DND-41 (cell line): Measurements from ENCODE around the gene WNT11.
A peak's percentile ranks its signal among the peaks of the same experiment; 100 is the strongest.

ENCODE experiments used
- ATAC-seq: fragments of 200-7000 bp; cut with Tn5 transposase; 3 replicates; pipeline ENCODE4 v1.9.1; 2021; ENCODE audit warnings: low read depth; ENCODE audit not compliant: insufficient read depth
- DNase-seq: peaks from one replicate; pipeline ENCODE4 v3.0.0-alpha.2; 2020
- H2AFZ ChIP-seq: 2 replicates; pipeline ENCODE4 v1.6.0; 2012; ENCODE audit warnings: low read depth, low read length
- H3K27ac ChIP-seq: 2 replicates; pipeline ENCODE4 v1.5.1; 2012; ENCODE audit warnings: low read length, inconsistent platforms
- H3K27me3 ChIP-seq: fragments of 200-600 bp; sonication (generic); 2 replicates; pipeline ENCODE4 v1.6.0; 2012; ENCODE audit warnings: low read length, mild to moderate bottlenecking, inconsistent platforms; ENCODE audit not compliant: insufficient read depth, poor library complexity
- H3K36me3 ChIP-seq: 2 replicates; pipeline ENCODE4 v1.5.1; 2012; ENCODE audit warnings: low read length, inconsistent platforms; ENCODE audit not compliant: insufficient read depth
- H3K4me1 ChIP-seq: 2 replicates; pipeline ENCODE4 v1.5.1; 2012; ENCODE audit warnings: mild to moderate bottlenecking, low read length; ENCODE audit not compliant: insufficient read depth
- H3K4me2 ChIP-seq: 2 replicates; pipeline ENCODE4 v1.6.0; 2012; ENCODE audit warnings: mild to moderate bottlenecking, moderate library complexity, low read length, inconsistent platforms; ENCODE audit not compliant: insufficient read depth
- H3K4me3 ChIP-seq, 2 experiments: fragments of 200-600 bp in 1 of 2; shearing (Covaris generic) in 1 of 2; 2 replicates each; pipeline ENCODE4 v1.5.1; 2012 to 2016; ENCODE audit warnings: inconsistent platforms in 2 of 2, low read length in 2 of 2, mild to moderate bottlenecking in 2 of 2, low read depth in 1 of 2, moderate library complexity in 1 of 2
- H3K79me2 ChIP-seq: 2 replicates; pipeline ENCODE4 v1.6.0; 2012; ENCODE audit warnings: low read length, inconsistent platforms; ENCODE audit not compliant: insufficient read depth
- H3K9ac ChIP-seq: 2 replicates; pipeline ENCODE4 v1.6.0; 2012; ENCODE audit warnings: low read depth, mild to moderate bottlenecking, inconsistent platforms, low read length, moderate library complexity
- H3K9me3 ChIP-seq: 2 replicates; pipeline ENCODE4 v1.5.1; 2012; ENCODE audit warnings: low read length, moderate library complexity, mild to moderate bottlenecking, inconsistent platforms; ENCODE audit not compliant: insufficient read depth, severe bottlenecking
- H4K20me1 ChIP-seq: 2 replicates; pipeline ENCODE4 v1.6.0; 2012; ENCODE audit warnings: low read length; ENCODE audit not compliant: insufficient read depth
- EZH2 ChIP-seq: IDR thresholded peaks from 3 replicates; pipeline ENCODE4 v1.6.1; 2012; ENCODE audit warnings: borderline replicate concordance, low read depth, mild to moderate bottlenecking, moderate library complexity, low read length, inconsistent platforms; ENCODE audit not compliant: severe bottlenecking
- TF ChIP-seq, protein P1 (sequence below): IDR thresholded peaks from 2 replicates; pipeline ENCODE4 v1.5.1; 2012; ENCODE audit warnings: borderline replicate concordance, low read length, moderate library complexity, mild to moderate bottlenecking; ENCODE audit not compliant: poor library complexity, severe bottlenecking; ENCODE audit errors: extremely low read depth

WNT11 gene

DNA sequence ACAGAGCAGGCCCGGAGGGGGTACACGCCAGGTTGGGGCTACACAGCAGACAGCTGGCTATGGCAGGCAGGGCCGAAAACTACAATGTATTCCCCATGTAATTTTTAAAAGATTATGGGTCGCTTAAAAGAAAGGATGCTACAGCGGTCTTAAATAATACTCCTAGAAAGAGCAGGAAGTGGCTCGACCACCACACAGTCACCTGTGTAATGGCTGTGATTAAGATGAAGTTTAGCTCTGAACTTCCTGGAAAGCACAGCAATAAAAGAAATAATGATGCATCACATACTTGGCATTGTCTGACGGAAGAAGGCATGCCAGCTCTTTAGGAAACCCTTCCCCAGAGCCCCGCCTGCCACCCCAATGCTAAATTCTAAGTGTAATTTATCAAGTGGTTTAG is 32.6 kb downstream of the WNT11 start:
- no peaks in the 10 kb centered on the region for H3K9me3 ChIP-seq
- H3K4me3 ChIP-seq = no peak overlapping the region
- H3K36me3 ChIP-seq = no peaks in the 10 kb centered on the region
- H3K79me2 ChIP-seq = no peaks in the 10 kb centered on the region
- TF ChIP-seq EZH2 = no peak
- TF ChIP-seq, protein P1, sequence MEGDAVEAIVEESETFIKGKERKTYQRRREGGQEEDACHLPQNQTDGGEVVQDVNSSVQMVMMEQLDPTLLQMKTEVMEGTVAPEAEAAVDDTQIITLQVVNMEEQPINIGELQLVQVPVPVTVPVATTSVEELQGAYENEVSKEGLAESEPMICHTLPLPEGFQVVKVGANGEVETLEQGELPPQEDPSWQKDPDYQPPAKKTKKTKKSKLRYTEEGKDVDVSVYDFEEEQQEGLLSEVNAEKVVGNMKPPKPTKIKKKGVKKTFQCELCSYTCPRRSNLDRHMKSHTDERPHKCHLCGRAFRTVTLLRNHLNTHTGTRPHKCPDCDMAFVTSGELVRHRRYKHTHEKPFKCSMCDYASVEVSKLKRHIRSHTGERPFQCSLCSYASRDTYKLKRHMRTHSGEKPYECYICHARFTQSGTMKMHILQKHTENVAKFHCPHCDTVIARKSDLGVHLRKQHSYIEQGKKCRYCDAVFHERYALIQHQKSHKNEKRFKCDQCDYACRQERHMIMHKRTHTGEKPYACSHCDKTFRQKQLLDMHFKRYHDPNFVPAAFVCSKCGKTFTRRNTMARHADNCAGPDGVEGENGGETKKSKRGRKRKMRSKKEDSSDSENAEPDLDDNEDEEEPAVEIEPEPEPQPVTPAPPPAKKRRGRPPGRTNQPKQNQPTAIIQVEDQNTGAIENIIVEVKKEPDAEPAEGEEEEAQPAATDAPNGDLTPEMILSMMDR = no peak
- H3K27ac ChIP-seq = no peak overlapping the region
- no peak overlapping the region for H3K4me2 ChIP-seq
- no peak overlapping the region for H2AFZ ChIP-seq
- peaks cover 11% of the 10 kb centered on the region; the same call in 1 of the 2 replicates for H4K20me1 ChIP-seq
- ATAC-seq (peak; percentile 70; the same call in 2 of the 3 replicates), DNase-seq (no peak)
- H3K4me1 ChIP-seq = no peaks in the 10 kb centered on the region
- H3K27me3 ChIP-seq = no peaks in the 10 kb centered on the region
- H3K9ac ChIP-seq = no peak overlapping the region

DNA sequence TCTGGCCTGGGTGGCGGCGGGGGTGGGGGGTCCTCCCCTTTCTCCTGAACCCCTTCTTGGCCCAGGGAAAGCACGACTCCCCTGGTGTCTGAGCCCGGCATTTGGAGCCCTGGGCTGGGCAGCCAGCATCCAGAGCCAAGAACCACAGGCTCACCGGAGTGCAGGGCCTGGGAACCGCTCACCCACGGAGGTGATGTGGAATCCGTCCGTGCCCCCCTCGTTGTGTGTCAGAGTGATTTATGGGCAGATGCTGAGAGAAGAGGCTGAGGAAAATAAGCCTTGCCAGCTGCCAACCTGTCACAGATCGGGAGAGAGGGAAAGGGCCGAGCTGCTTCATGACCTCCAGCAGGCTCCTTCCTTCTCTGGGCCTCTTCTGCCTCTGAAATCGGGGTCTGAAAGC is 33.7 kb downstream of the WNT11 start:
- Histone ChIP-seq H4K20me1 (peaks cover 7% of the 10 kb centered on the region; the same call in 1 of the 2 replicates), H3K36me3 (no peaks in the 10 kb centered on the region), H3K27me3 (no peaks in the 10 kb centered on the region), H3K79me2 (no peaks in the 10 kb centered on the region), H3K4me3 (no peak overlapping the region), H3K9me3 (no peaks in the 10 kb centered on the region), H2AFZ (no peak overlapping the region), H3K27ac (no peak overlapping the region), H3K4me2 (no peak overlapping the region), H3K4me1 (no peaks in the 10 kb centered on the region), H3K9ac (no peak overlapping the region)
- TF ChIP-seq EZH2 = no peak
- TF ChIP-seq, protein P1 = no peak
- no peak for ATAC-seq
- no peak for DNase-seq

DNA sequence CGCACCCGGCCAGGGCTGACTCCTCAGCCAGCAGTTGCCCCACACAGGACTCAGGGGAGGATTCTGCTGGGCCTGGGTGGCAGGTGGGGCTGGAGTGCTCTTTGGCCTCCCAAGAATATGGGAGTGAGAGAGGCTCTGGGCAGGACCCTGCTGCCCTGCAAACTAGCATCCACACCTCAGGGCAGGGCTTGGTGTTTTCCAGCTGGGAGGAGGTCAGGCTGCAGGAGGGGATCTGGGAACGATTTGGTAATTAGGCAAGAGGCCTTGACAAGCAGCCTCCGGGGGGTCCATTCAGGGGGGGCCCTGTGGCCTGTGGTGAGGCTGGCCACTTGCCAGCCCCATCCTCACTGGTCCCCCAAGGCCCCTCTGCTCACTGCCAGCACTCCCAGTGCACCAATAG is 35.8 kb downstream of the WNT11 start:
- no peaks in the 10 kb centered on the region for H3K4me1 ChIP-seq
- H3K4me2 ChIP-seq = no peak overlapping the region
- H2AFZ ChIP-seq = no peak overlapping the region
- no peak overlapping the region for H3K27ac ChIP-seq
- ATAC-seq (no peak), DNase-seq (no peak)
- no peaks in the 10 kb centered on the region for H3K79me2 ChIP-seq
- H3K9me3 ChIP-seq = no peaks in the 10 kb centered on the region
- peaks cover 5% of the 10 kb centered on the region for H3K27me3 ChIP-seq
- TF ChIP-seq, protein P1 = no peak
- TF ChIP-seq EZH2 = no peak
- H3K9ac ChIP-seq = no peak overlapping the region
- no peak overlapping the region for H3K4me3 ChIP-seq
- H4K20me1 ChIP-seq = peaks cover 7% of the 10 kb centered on the region; the same call in 1 of the 2 replicates
- H3K36me3 ChIP-seq = no peaks in the 10 kb centered on the region

DNA sequence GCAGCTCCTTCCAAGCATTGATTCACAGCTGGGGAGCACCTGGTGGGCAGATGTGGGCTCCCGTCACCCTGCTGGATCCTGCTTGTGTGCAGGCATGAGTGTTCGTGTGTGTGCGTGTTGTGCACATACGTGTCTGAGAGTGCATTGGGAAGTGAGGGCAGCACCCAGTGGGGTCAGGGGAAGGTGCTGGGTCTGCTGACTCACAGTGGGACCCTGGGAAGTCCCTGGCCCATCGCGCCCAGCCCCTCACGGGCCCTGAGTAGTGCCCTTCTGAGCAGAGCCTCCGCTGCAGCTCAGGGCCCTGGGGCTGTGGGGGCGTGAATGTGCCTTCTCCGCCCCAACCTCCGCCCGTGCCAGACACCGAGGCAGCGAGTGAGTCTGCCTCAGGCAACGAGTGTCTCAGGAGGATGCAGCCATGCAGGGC is 36.8 kb downstream of the WNT11 start:
- Histone ChIP-seq H3K4me2 (no peak overlapping the region), H3K79me2 (no peaks in the 10 kb centered on the region), H4K20me1 (peaks cover 7% of the 10 kb centered on the region; the same call in 1 of the 2 replicates), H3K36me3 (no peaks in the 10 kb centered on the region), H2AFZ (no peak overlapping the region), H3K9ac (no peak overlapping the region), H3K9me3 (no peaks in the 10 kb centered on the region), H3K27ac (no peak overlapping the region), H3K4me1 (no peaks in the 10 kb centered on the region), H3K27me3 (peaks cover 5% of the 10 kb centered on the region), H3K4me3 (no peak overlapping the region)
- ATAC-seq (no peak), DNase-seq (no peak)
- TF ChIP-seq, protein P1 = no peak
- TF ChIP-seq EZH2 = no peak
